Endothelial cell of umbilical vein (primary cell): ENCODE data around the gene THSD4.

Experiments used
- CTCF ChIP-seq, 2 donors: IDR thresholded peaks; 1 replicate in 1 of 2; 2 replicates in 1 of 2; pipeline ENCODE4 v1.5.1; 2011; ENCODE audit warnings: low read length in 2 of 2, mild to moderate bottlenecking in 2 of 2, moderate library complexity in 2 of 2, control low read depth in 1 of 2, inconsistent platforms in 1 of 2, low read depth in 1 of 2; ENCODE audit not compliant: insufficient read depth in 1 of 2; ENCODE audit errors: extremely low read depth in 1 of 2
- EZH2 ChIP-seq: IDR thresholded peaks from 2 replicates; pipeline ENCODE4 v1.6.1; 2012; ENCODE audit warnings: borderline replicate concordance, low read depth, mild to moderate bottlenecking, moderate library complexity, low read length, inconsistent platforms; ENCODE audit not compliant: severe bottlenecking

GRCh38 chr15:71312194-71312708 is 197.0 kb downstream of the THSD4 start:
- TF ChIP-seq EZH2 (no peak), CTCF (IDR thresholded peaks at IDR 0.05; ENCODE audit: extremely low read depth in 1 of 2, insufficient read depth in 1 of 2, low read depth in 1 of 2, low read length in 2 of 2) (no peak)
